T-helper 1 cell (primary cell): ENCODE results near the gene NPTX1.

Experiments
- DNase-seq, 5 donors: peaks; one replicate each; pipeline ENCODE4 v3.0.0-alpha.2; 2012 to 2020

The NPTX1 gene

GRCh38 chr17:80443498-80443897, 32.9 kb downstream of the NPTX1 start:
- no peak for DNase-seq

GRCh38 chr17:80442764-80443163, 33.6 kb downstream of the NPTX1 start:
- DNase-seq = no peak

DNA sequence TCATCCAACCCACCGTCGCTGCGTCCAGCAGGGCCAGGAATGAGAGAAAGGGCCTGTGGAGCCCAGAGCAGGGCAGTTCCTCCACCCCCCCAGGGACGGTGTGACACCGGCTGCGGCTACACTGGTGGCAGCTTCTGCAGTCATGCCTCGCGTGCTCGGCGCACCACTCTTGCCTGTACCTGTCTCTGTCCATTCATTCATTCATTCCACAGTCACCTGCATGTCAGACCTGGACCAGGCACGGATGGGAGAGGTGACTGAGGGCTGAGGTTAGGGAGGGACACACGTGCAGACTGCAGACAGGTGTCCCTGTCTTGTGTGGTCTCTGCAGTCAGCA, 34.1 kb downstream of the NPTX1 start:
- DNase-seq = no peak

GRCh38 chr17:80441598-80442322, 34.6 kb downstream of the NPTX1 start:
- no peak for DNase-seq

GRCh38 chr17:80441133-80441578, 35.3 kb downstream of the NPTX1 start:
- peak in 3 of 5 donors; percentile 33 to 57 (median 38) for DNase-seq

DNA sequence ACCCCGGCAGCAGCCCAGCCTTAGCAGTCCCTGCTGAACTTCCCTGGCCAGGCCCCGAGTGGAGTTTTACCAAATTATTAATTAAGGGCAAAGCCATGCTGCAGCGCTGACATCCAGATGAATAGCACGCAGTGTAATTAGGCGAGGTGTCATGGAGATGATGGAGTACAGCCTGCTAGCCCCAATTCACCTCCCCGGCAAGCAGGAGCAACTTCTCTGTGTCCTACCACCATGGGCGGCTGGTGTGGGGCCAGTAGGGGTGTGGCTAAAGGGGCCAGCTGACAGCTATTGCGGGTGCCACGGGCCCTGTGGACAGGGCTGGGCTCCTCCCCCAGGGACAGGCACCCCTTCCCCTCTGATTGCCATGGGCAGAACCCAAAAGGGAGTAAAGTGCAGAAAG, 36.9 kb downstream of the NPTX1 start:
- DNase-seq = no peak

- no peak for DNase-seq
These were observed 37.6 kb downstream of the NPTX1 start for GRCh38 chr17:80438806-80439205.

GRCh38 chr17:80437532-80437931, 38.9 kb downstream of the NPTX1 start:
- no peak for DNase-seq

- DNase-seq = no peak
These were observed 42.3 kb downstream of the NPTX1 start for GRCh38 chr17:80433916-80434666.

DNA sequence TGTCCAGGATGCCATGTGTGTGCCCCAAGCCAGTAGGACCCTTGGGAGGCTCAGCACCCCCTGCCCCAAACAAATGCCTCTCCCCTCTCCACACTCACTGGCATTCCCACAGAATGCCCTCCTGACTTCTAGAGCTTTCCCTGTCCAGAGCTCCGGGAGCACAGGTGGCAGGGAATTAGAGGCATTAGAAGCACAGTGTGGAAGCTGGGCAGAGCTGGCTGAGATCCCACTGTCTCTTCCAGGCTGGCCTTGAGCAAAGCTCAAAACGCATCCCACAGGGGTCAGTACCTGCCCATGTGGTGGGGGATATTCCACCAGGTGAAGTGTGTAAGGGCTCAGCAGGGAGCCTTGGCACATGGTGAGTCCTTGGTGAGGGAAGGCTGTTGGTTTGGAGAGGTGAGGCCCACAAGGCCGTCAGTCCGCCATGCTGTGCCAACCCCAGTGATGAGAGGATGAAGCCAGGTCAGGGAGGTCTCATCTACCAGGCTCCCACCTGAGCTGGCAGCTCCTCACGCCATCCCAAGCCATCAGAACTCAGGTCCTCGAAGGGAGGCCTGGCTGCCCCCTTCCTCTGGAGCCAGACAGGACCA, 43.4 kb downstream of the NPTX1 start:
- no peak for DNase-seq

DNA sequence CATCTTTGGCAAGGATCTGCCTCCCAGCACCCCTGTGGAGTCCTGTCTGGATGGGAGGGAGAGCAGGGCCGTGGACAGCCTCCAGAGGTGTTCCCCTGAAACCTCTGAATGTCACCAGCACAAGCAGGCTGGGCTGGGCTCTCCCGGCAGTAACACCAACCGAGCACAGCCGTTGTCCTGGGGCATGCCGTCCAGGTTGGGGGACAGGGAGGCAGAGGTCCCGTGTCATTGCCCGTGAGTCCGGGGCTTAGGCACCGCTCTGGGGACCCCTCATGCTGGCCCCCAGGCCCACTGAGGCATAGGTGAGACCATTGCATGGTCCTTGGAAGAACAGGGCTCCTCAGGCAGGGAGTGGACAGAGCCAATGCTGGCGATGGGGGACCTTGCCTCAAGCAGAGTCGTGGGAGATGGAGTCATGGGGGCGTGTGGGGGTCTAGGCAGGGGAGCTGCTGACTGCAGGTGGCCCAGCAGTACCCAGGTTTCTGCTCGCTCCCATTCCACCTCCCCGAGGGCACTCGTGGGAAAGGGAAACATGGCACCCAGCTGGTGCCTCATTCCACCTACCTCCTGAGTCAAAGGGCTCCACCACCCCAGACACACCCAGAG, 44.0 kb downstream of the NPTX1 start:
- peak in 1 of 5 donors; percentile 3 for DNase-seq

- DNase-seq = no peak
These were observed 44.9 kb downstream of the NPTX1 start for GRCh38 chr17:80431246-80432195.

- DNase-seq = no peak
These were observed 45.8 kb downstream of the NPTX1 start for GRCh38 chr17:80430446-80431245.

DNA sequence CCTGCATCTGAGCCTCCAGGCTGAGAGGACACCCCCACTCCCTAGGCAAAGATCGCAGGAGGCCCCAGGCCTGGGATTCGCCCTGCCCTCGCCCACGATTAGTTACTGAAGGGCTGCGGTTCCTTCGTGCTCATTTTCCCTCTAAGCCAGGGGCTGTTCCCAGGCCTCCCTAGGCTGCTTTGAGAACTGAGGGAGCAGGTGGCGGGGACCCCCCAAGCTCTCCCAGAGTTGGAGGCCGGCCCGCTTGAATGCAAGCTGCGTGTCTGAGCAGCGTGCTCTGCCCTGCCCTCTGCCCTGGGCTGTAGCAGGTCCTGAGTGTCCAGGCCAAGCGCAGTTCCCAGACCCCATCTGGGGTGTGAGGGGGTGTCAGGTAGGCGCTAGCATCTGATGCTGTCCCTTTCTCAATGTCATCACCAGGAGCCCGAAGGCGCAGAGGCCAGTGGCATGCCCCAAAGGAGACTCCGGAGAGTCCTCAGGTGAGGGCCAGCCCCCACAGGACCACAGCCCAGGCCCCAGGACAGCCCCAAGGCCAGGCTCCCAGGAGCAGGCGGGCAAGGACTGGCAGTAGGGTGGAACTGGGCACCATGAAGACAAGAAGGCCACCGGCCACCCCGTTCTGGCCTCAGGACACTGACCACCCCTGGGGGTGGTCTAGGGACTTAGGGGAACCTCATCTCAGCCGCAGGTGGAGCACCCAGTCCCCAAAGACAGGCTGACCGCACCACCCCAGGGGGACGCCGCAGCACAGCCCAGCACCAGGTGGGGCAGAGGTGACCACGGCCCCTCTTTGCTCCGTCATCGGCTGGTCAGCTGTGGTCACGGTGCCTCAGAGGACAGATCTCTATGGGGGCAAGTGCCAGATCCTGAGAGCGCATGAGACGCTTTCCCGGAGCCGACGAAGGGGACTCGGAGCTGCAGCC, 46.8 kb downstream of the NPTX1 start:
- no peak for DNase-seq

- DNase-seq = no peak
These were observed 47.6 kb downstream of the NPTX1 start for GRCh38 chr17:80428796-80429195.

- DNase-seq = no peak
These were observed 48.0 kb downstream of the NPTX1 start for GRCh38 chr17:80428363-80428762.

GRCh38 chr17:80427366-80428282, 48.8 kb downstream of the NPTX1 start:
- no peak for DNase-seq

DNA sequence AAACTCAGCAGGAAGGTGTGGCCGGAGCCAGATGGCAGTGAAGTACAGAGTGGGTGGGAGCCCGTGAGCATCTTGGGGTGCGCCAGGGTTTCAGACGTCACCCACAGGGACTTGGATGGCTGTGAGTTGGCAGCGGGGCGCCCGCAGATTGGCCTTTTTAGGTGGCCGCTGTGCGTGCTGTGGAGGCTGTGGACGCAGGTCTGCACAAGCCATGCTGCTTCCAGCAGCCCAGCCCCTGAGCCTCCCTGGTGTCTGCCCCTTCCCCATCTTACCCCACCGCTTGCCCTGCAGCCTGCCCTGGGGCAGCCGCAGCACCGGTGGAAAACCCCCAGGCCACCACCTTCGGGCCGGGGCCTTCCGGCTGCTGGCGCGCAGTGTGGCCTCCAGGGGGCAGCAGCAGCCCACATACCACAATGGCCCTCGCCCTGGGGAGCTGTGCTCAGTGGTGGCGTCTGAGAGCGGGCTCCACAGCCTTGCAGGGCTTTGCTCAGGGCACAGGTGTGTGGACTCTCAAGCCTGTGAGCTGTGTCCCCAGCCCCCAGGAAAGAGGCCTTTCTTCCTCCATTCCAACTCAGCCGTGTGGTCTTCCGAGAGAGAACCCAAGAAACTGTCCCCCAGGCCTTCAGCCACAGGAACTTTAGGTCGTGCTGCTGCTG, 49.6 kb downstream of the NPTX1 start:
- peak; percentile 68 to 84 (median 81) for DNase-seq
